Smooth muscle cell (in vitro differentiated cells): ENCODE data around the gene ADGRL1. TPM values are rescaled to one million over a fixed set of nuclear protein-coding genes. Genes with fewer than 3 reads are reported as not detected.
"Not testable (repeated sequence)": the region's sequence is repeated elsewhere in the genome, so short reads cannot be mapped to it uniquely, and the experiment has no call there.

ENCODE experiments used
- DNase-seq: peaks from one replicate; lab custom pipeline; 2025; ENCODE audit not compliant: unreplicated experiment; lab: John Stamatoyannopoulos, UW
- H2AFZ ChIP-seq: fragments of 200-600 bp; sonication (generic); 2 replicates; pipeline ENCODE4 v1.6.0; 2016; ENCODE audit warnings: antibody characterized with exemption, low read depth, mild to moderate bottlenecking
- H3F3A ChIP-seq: fragments of 200-600 bp; sonication (generic); 2 replicates; pipeline ENCODE4 v1.6.0; 2017; ENCODE audit warnings: antibody characterized with exemption, low read depth
- H3K27ac ChIP-seq: fragments of 200-600 bp; sonication (generic); 2 replicates; pipeline ENCODE4 v1.5.1; 2016; ENCODE audit warnings: low read depth, mild to moderate bottlenecking
- H3K27me3 ChIP-seq: fragments of 200-600 bp; sonication (generic); 2 replicates; pipeline ENCODE4 v1.6.1; 2016; ENCODE audit warnings: low read depth, mild to moderate bottlenecking
- H3K36me3 ChIP-seq: fragments of 200-600 bp; sonication (generic); 2 replicates; pipeline ENCODE4 v1.5.1; 2016; ENCODE audit warnings: low read depth
- H3K4me1 ChIP-seq: fragments of 200-600 bp; sonication (generic); 2 replicates; pipeline ENCODE4 v1.5.1; 2016; ENCODE audit warnings: low read depth
- H3K4me2 ChIP-seq: fragments of 200-600 bp; sonication (generic); 2 replicates; pipeline ENCODE4 v1.6.0; 2016; ENCODE audit warnings: mild to moderate bottlenecking
- H3K4me3 ChIP-seq: fragments of 200-600 bp; sonication (generic); 2 replicates; pipeline ENCODE4 v1.5.1; 2016; ENCODE audit warnings: mild to moderate bottlenecking
- H3K79me2 ChIP-seq: fragments of 200-600 bp; sonication (generic); 2 replicates; pipeline ENCODE4 v1.6.0; 2016; ENCODE audit warnings: low read depth, mild to moderate bottlenecking
- H3K9ac ChIP-seq: fragments of 200-600 bp; sonication (generic); 2 replicates; pipeline ENCODE4 v1.6.0; 2016; ENCODE audit warnings: low read depth
- H3K9me3 ChIP-seq: fragments of 200-600 bp; sonication (generic); replicated peaks from 2 replicates; pipeline ENCODE4 v1.5.1; 2016; ENCODE audit warnings: low read depth
- H4K20me1 ChIP-seq: fragments of 200-600 bp; sonication (generic); 2 replicates; pipeline ENCODE4 v1.6.0; 2016; ENCODE audit warnings: low read depth
- CTCF ChIP-seq: fragments of 200-600 bp; sonication (generic); IDR thresholded peaks from 2 replicates; pipeline ENCODE4 v1.5.1; 2017; ENCODE audit warnings: borderline replicate concordance, mild to moderate bottlenecking, antibody characterized with exemption; ENCODE audit not compliant: insufficient read depth, poor library complexity, severe bottlenecking
- WGBS: methylation state at CpG from one replicate; pipeline ENCODE4 v1.1.7; 2016; ENCODE audit warnings: low lambda C conversion rate; 5-methylcytosine and 5-hydroxymethylcytosine counted together
- polyA plus RNA-seq: library from polyadenylated mRNA; unstranded; fragments of >200 nt; fragmentation: Nextera tagmentation; extraction: Ambion mirVana; gene quantifications from 2 replicates; pipeline ENCODE4 v1.2.1, GENCODE V29; 2016
- total RNA-seq: library from RNA; depleted of rRNA; stranded (reverse); fragments of >200 nt; gene quantifications from 2 replicates; pipeline ENCODE4 v1.2.3, GENCODE V29; 2014

ADGRL1 gene
- total and polyA plus RNA-seq, 2 experiments from 2014 or later, result 11.3 to 12.7 TPM

GRCh38 chr19:14182476-14182875, 23.5 kb downstream of the ADGRL1 start:
- H3K9me3 ChIP-seq, result no peaks in the 10 kb centered on the region
- TF ChIP-seq CTCF, result no peak
- H3K4me2 ChIP-seq, result no peak overlapping the region
- no peaks in the 10 kb centered on the region for H3K79me2 ChIP-seq
- H4K20me1 ChIP-seq, result peaks cover 50% of the 10 kb centered on the region
- H3K4me1 ChIP-seq, result no peaks in the 10 kb centered on the region
- H2AFZ ChIP-seq, result no peak overlapping the region
- no peak overlapping the region for H3K9ac ChIP-seq
- WGBS, result 95% methylated on average over 8 of the region's 8 CpGs
- no peaks in the 10 kb centered on the region for H3K36me3 ChIP-seq
- no peak overlapping the region for H3K4me3 ChIP-seq
- no peak for DNase-seq
- H3K27me3 ChIP-seq, result no peaks in the 10 kb centered on the region
- no peaks in the 10 kb centered on the region for H3F3A ChIP-seq
- no peak overlapping the region for H3K27ac ChIP-seq

- H3K4me1 ChIP-seq, result no peaks in the 10 kb centered on the region
- no peaks in the 10 kb centered on the region for H3K36me3 ChIP-seq
- H3K79me2 ChIP-seq, result no peaks in the 10 kb centered on the region
- no peak overlapping the region for H3K4me2 ChIP-seq
- WGBS, result 93% methylated on average over 6 of the region's 6 CpGs
- TF ChIP-seq CTCF, result no peak
- H3K27ac ChIP-seq, result no peak overlapping the region
- H2AFZ ChIP-seq, result no peak overlapping the region
- no peak for DNase-seq
- no peaks in the 10 kb centered on the region for H3F3A ChIP-seq
- no peak overlapping the region for H3K9ac ChIP-seq
- no peak overlapping the region for H3K4me3 ChIP-seq
- no peaks in the 10 kb centered on the region for H3K27me3 ChIP-seq
- H3K9me3 ChIP-seq, result no peaks in the 10 kb centered on the region
- H4K20me1 ChIP-seq, result peaks cover 46% of the 10 kb centered on the region
These were observed 24.1 kb downstream of the ADGRL1 start for GRCh38 chr19:14181906-14182305.

- H2AFZ ChIP-seq, H3K27ac ChIP-seq: not testable (repeated sequence)
- 97% methylated on average over 12 of the region's 12 CpGs for WGBS
These were observed 24.8 kb downstream of the ADGRL1 start for GRCh38 chr19:14181199-14181598.

GRCh38 chr19:14177496-14178074, 28.4 kb downstream of the ADGRL1 start:
- WGBS, result 97% methylated on average over 23 of the region's 23 CpGs

More at GRCh38 chr19:14181199-14181598, 24.8 kb downstream of the ADGRL1 start:
- H3K27me3 ChIP-seq, H3K9ac ChIP-seq, H3K4me2 ChIP-seq, H3F3A ChIP-seq, DNase-seq, H3K79me2 ChIP-seq, H3K4me3 ChIP-seq, H3K36me3 ChIP-seq, H3K9me3 ChIP-seq, H3K4me1 ChIP-seq: not testable (repeated sequence)
- peaks cover 40% of the 10 kb centered on the region for H4K20me1 ChIP-seq

More at GRCh38 chr19:14177496-14178074, 28.4 kb downstream of the ADGRL1 start:
- no peaks in the 10 kb centered on the region for H3K27me3 ChIP-seq
- H4K20me1 ChIP-seq, result peaks cover 10% of the 10 kb centered on the region
- no peak for TF ChIP-seq CTCF
- DNase-seq, result no peak
- H3K4me2 ChIP-seq, result no peak overlapping the region
- no peak overlapping the region for H3K9ac ChIP-seq
- H3K4me1 ChIP-seq, result no peaks in the 10 kb centered on the region
- H3F3A ChIP-seq, result no peaks in the 10 kb centered on the region
- no peak overlapping the region for H3K4me3 ChIP-seq
- no peak overlapping the region for H2AFZ ChIP-seq
- H3K9me3 ChIP-seq, result no peaks in the 10 kb centered on the region
- no peaks in the 10 kb centered on the region for H3K36me3 ChIP-seq
- H3K79me2 ChIP-seq, result no peaks in the 10 kb centered on the region
- no peak overlapping the region for H3K27ac ChIP-seq
